Stimulated activated CD8-positive, alpha-beta memory T cell treated with anti-CD3 and anti-CD28 coated beads, Interleukin-4, amount 100 ng/mL, for 48 hours (primary cell): Measurements from ENCODE around the gene TIMP3.

Experiments
- DNase-seq: peaks from one replicate; pipeline ENCODE4 v3.0.0-alpha.2; 2020

Gene TIMP3

DNA sequence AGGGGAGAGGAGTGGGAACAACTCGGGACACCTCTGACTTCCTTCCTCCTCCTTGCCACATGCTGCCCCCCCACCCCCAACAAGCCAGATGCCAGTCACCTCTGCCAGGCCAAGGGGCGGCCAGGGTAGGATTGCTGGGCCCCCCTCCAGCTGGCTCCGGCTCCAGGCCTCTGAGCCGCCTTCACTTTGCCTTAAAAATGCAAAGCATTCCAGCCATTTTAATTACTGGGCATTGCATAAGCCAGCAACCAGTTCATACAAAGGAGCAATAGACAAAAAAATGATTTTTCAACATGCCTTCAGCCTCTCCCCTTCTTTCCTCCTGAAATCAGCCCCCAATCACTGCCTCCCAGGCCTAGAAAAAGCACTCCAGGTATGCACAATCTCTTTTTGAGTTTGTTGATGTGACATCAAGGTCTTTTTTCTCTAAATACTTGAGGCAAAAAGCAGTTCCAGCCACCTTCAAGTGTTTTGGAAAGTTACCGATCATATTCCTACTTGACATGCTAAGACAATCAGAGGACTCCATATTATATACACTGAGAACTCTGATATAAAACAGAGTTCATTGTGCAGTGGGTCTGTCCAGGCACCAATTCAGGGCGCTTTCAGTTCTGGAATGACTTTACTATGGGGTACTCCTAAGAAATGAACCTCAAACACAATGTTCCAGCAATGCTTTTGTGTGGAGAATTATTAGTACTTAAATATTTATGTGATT is 12.4 kb upstream of the TIMP3 start:
- no peak for DNase-seq

DNA sequence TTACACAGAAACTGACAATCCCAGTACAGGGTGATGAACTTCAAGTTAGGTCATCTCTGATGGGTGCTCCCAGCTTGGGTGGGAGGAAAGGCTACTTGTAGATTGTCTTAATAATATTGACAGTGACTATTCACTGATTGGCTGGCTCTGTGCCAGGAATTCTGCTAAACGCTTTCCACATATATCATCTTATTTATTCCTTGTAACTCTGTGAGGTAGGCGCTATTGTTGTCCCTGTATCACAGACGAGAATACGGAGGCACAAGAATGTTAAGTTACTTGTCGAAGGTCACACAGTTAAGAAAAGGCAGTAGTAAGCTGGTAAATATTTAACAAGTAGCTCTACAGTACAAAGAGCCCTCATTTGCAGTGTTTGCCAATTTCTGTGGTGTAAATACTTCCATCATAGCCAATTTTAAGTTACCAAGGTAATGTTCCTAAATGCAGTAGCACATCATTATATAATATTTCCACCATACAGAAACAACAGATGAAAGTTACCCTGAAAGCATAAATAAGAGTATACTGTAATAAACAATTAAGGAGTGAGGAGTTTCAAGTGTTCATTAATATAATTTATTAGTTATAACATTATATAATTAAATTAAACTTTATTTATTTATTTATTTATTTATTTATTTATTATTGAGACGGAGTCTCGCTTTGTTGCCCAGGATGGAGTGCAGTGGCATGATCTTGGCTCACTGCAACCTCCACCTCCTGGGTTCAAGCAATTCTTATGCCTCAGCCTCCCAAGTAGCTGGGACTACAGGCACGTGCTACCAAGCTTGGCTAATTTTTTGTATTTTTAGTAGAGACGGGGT is 11.5 kb upstream of the TIMP3 start:
- no peak for DNase-seq

DNA sequence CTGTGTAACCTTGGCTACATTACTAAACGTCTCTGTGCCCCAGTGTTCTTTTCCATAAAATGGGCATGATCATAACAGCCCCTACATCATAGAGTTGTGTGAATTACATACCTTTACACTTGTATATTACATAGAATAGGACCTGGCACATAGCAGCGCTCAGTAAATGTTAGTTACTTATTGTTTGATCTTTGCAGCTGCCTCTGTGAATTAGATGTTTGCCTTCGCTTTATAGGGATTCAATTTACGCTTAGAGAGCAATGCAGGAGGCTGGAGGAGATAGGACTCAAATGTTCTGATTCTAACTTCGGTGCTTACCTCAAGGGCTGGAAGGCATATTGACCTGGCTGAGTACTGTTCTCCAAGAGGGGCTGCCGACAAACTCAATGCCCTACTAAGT is 10.4 kb upstream of the TIMP3 start:
- DNase-seq: no peak

DNA sequence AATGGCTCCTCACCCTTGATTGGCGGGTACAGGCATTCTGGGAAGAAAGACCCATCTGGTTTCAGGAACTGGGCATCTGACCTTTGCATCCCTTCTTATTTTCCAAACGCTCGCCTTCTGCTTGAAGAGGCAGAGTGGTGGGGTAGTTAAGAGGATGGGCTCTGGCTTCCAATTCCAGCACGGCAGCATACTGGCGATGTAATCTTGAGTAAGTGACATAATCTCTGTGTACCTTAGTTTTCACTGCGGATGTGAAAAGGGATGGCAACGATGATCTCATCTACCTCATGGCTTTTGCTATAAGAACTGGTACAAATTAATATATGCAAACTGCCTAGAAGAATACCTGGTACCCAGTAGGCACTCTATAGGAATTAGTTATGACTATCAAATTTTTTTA is 10.0 kb upstream of the TIMP3 start:
- no peak for DNase-seq

DNA sequence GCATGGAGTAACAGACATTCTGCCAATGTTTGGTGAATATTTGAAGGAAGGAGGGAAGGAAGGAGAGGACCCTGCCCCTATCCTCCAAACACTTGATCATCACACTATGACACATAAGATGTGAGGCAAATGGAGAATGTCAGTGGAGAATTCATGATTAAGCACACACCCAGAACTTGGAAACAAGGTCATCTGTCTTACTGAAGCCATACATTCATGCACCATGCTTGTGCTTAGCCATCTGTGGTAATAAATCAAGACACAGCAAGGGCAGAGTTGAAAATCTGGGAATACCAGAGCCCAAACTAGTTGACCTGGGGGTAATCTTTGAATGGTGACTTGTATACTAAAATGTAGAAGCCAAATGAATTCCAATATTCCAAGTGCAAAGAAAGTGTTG is 7.9 kb upstream of the TIMP3 start:
- DNase-seq: no peak

DNA sequence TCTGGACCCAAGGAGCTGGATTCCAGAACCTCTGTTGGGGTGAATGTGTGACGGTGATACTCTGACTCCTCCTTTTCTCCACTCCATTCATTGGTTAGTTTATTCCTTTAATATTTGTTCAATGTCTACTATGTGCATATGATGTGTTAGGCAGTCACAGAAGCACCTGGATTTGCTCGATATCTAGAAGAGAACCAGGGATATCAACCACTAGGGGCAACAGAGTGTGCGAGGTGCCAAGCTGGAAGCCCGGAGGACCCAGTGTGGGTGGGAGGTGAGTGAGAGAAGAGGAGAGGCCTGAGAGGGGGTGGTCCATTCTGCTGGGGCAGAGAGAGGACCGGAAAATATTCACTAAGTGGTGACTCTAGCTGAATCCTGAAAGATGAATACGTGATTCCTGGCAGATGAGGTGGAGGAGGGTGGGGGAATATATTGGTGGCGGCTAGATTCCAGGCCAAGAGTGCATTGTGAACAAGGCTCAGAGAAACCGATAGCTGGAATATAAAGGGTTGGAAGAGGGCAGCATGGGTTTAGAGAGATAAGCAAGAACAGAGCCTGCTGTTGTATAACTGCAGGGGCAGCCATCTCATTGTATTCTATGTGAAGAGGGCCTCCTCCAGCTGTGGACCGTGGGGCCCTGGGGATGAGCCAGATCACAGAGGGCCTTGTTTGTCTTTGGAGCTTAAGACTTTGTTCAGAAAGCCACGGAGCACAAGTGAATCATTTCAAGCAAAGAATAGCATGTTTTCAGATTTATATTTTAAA is 6.9 kb upstream of the TIMP3 start:
- DNase-seq: no peak

DNA sequence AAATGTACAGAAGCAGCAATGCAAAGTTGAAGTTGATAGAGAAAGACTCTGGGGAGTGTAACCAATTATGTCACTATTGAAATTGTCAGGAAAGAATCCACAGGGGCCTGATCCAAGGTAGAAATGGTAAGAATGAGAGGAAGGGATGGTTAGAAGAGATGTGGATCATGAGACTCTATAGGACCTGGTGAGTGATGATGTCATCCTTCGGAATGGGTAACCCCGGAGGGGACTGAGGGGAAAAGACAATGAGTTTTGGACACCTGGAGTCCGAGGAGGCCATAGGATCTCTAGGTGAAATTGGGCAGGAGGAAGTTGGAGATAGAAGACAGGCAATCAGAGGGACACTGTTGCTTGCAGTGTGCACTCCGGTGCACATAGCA is 6.3 kb upstream of the TIMP3 start:
- DNase-seq: no peak

DNA sequence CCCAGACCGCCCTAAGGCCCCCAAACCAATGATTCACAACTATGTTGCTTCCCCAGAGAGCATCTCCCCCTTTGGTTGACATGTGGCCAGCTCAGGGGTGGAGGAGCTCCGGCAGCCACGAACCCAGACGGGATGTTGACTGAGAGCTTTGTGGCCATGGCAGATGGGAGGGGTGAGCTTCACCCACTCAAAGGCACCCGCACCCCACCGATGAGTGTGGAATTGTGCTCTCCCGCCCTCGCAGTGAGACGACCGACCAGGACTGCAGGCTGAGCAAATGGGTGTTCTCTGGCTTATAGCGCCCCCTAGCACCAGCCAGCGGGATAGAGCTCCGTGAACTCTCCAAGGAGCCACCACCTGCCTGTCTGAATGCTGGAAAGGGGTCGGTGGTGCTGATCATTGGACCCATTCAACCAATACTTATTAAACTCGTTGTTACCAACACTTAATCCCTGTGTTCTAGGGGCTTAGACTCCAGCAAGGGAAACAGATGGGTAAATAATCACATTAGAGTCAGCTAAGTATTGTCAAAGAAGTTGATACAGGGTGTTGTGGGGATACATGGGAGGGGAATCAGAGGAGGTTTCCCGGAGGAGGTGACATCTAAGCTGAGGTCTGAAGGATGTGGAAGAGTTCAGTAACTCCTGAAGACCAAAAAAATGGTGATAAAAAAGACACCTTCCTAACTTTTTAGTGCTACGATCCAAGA is 4.5 kb upstream of the TIMP3 start:
- DNase-seq: peak; percentile 73

DNA sequence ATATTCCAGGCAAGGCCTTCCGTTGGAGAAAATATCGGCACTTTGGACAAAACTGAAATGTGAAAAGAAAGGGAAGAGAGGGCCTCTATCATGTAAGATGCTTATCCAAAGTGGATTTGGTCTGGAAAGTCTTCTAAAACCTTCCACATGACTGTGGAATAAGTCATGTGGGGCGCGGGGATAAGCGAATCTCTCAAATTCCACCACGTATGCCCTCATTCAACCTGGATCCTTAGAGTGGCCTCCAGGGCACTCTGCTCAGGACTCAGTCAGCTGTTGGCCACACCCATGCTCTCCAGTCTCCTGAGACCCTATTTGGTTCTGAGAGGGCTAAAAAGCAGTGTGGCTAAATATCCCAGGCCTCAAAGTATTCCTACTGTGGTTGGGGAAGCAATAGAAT is 2.0 kb upstream of the TIMP3 start:
- DNase-seq: no peak

DNA sequence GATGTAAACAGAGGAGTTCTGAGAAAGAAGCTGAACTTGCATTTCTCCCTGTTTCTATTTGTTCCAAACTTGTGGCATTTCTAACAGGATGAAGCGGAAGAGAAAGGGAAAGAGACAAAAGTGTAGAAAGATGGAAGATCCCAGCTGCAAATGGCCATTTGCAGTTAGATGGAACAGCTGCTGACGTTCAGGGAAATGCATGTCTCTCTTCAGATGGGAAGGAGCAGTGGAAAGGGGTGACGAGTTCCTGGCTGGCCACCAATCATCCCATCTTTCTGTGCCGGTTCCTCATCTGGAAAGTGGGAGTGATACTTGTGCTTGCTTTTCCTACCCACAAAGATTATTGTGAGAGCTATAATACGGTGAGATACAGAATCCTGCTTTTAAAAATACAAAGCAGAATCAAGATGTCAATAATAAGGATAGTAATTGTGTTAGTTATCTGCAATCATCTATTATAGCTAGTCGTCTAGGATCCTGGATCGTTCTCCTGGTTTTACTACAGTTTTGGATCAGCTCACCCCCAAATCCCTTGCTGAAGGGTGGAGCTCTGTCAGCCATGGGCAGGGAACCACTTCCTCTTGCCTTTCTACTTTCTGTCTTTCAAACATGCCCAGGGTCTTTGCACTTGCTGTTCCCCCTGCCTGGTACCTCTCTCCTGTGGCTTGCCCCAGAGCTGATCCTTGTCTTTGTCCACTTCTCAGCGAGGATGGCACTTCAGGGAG is 1.2 kb upstream of the TIMP3 start:
- no peak for DNase-seq

DNA sequence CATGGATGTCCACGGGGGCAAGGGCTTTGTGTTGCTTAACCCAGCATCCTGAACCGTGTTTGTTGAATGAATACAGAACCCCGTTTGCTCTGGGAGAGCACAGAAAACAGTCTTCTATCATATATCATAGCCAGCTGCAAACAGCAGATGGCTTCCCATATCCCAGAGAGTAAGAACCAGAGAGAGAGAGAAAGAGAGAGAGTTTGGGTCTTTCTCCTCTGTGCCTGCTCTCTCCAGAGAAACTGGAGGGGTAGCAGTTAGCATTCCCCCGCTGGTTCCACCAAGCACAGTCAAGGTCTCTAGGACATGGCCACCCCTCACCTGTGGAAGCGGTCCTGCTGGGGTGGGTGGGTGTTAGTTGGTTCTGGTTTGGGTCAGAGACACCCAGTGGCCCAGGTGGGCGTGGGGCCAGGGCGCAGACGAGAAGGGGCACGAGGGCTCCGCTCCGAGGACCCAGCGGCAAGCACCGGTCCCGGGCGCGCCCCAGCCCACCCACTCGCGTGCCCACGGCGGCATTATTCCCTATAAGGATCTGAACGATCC is 440 bp upstream of the TIMP3 start:
- DNase-seq: no peak

DNA sequence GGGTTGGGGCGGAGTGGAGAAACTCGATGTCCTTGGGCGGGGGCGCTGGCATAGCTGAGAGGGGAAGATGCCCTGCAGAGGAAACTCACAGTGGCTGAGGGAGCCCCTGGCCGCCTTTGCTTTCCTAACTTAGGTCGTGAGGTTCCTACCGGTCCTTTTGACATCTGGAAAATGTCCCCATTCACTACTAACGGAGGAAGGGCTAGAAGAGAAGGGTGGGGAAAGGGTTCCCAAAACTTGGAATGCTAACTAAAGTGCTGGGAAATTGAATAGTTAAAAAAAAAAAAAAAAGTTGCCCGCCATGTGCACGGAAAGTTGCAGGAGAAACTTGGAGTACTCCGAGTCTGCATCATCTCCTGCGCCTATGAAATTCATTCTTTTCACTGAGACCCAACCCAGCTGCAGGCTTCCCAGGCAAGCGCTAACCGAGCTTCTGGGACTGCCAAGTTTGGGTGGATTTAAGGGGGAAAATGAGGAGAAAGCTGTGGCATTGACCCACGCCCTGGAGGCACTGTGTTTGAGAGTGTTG is 796 bp downstream of the TIMP3 start:
- DNase-seq: no peak

DNA sequence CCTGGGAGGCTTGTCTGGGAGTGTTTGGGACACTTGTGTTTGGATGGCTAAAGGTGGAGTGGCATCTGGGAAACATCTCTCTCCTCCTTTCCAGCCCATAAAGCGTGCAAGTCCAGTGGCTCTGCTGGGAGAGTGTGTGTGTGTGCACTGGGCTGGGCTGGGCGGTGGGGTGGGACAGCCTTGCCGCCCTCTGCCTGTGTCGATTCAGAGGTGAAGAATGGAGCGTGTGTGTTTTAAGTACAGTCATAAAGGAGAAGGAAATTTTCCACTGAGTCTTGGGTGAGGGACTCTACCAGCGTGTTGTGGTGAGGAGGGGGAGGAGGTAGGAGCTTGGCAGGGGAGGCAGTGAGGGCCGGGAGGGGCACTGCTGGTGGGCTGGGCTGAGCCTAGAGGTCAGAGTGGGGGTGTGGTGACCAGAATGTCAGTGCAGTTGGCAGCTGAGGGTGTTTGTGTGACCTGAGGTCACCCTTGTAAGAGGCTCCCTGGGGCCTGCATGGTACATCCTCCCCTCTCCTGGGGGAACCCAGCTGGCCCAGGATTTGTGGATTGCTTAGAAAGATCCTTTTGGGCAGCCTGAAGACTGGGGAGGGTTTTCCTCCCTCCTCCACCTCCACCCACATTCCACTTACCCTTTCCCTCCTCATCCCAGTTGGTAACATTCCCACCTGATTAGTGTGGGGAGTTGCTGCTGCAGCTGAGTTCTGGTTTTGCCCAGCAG is 1.7 kb downstream of the TIMP3 start:
- DNase-seq: no peak

DNA sequence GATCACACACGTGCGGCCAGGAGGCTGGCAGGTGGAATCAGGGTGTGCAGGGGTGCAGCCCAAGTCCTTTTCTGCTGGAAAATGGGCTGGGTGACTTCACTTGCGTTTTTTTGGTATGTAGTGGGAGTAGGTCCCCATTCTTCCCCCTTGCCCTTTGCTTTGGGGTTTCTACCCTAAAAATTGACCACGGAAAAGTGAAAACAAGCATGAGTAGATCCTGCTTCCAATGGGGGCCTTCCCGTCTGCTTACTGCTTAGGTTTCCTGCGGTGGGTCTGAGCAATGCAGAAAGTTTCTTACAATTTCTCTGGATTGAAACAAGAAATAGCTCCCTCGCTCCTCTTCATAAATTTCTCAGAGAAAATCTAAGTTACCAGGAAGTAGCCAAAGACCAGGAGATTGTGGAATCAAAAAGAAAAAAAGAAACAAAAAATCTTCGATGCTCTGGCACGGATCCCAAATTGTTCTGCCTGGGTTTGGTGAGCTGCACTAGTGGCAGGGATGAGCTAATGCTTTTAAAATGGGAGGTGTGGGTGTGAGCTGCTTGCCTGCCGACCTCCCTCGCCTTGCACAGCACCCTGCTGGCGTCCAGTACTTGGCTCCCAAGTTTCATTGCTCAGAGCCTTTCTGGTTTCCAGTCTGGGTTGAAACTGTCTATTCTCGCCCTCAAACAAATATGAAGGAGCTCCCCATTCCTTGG is 2.4 kb downstream of the TIMP3 start:
- DNase-seq: no peak

DNA sequence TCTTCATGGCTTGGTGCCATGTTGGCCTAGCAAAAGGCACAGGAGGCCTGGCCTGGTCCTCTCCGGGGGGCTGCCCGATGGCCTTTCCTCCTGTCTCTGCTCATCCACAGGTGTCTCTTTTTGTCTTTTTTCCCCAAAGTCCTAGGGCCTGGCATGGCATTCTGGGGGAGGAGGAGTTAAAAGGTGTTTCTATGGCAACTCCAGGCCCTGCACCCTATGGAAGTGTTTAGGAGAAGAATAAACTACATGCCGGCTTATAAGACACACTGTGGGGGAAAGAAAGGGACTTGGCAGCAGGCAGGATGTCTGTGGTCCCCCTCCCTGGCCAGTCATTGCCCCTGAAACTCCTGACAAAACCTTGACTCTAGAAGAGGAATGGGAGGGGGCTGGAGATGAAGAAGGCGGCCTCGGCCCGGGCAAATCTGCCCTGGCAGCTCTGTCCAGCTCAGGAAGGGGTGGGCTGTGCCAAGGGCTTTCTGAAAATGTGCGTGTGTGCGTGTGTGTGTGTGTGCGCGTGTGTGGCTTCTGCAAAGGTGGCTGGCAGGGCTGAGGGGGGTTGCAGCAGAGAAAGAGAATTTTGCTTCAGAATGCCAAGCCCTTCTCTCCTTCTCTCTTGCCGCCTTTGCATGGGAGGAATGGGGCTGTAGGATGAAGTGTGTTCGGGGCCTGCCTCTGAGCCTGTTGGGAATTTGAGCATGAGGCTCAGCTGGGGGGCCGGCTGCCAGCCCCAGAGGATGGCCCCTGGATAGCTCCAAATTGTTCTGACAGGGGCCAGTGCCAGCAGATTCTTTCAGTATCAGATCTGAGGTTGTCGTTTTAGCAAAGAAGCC is 3.2 kb downstream of the TIMP3 start:
- DNase-seq: no peak

DNA sequence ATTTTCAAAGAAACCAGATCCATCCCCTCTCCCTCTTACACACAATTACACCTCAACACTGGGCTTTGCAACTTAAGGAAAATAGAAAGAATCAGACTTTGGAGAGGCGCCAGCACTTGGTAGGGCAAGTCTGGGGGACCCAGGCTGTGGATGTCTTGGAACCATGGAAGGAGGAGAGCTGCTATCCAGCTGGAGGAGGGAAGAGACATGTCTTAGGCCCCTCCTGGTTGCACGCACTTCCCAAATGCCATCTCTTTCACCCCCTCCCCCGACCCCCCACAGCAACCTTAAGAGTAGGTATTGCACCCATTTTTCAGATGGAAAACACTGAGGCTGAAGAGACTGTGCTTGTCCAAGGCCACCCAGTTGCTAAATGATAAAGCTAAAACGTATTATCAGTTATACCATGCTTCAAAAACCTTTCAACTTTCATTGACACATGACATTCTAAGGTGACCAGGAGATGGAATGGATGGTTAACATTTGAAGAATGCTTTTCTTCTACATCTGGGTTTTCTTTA is 3.9 kb downstream of the TIMP3 start:
- no peak for DNase-seq

DNA sequence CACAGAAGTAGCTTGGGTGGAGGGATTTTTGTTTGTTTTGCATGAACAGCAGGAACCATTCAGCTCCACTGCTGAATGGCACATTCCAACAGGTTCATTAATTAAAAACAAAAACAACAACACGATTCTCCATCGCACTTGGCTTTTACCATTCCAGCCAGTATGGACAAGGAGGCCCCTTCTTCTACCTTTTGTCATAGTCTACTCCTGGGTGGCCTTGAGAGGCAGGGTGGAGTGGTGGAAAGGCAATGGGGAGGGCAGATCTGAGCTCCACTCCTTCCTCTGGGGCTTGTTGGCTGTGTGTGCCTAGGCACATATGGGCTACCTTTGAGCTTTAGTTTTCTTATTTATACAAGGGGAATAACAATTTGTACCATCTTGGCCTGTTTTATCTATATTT is 4.8 kb downstream of the TIMP3 start:
- DNase-seq: no peak

DNA sequence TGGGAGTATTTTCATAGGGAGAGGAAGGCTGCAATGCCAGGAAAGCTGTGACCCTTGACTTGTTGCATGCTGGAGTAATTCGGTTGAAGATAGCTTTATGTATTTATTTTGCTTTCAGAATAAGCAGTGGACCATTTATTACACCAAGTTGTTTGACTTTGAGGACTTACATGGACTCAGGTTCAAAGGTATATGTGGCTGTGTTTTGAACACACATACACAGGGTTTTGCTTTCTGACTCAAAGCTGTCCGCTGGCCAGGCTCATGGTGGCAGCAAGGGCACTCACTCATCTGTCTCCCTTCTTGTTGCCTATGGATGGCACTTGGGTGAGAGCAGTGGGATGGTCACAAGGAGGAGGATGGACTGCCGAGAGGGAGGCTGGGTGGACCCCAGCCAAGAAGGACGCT is 6.5 kb downstream of the TIMP3 start:
- no peak for DNase-seq

DNA sequence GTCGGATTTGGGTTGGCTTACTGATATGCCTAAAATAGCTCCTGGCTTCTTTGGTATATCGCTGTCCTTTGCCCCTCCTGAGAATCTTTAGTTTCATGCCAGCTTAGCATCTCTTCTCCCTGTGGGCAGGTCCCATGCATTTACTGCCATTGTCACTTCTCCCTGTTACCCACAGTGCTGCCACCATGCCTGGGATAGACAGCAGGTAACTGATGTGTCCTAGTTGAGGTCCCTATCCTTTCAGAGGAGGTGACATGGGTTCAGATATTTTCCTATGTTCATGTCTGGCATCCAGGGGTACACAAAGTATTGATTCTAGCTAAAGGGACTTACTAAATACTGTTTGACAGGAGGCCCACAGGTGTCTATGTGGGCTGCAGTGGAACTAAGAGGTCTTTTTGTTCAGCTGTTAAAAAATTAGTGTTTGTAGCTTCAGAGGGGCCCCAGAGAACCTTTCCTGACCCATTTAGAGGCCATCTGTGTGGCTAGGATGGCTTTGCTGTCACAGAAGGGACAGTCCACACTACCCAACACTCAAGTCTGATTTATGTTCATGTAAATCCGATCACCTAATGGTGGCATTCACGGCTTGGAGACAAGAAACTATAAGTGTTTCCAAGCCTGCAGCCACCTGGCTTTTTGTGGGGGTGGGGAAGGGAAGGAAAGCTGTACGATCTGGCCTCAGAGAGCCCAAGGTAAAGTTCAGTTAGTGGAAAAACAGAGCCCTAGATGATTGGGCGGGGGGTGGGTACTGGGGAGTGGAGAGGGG is 8.5 kb downstream of the TIMP3 start:
- no peak for DNase-seq
